C4-2B (cell line): ENCODE measurements around the gene AACS.

Experiments used
- CTCF ChIP-seq: fragments of 450-650 bp; conservative IDR thresholded peaks from 2 replicates; pipeline ENCODE4 v1.5.1; 2017; ENCODE audit warnings: mild to moderate bottlenecking
- ZFX ChIP-seq: fragments of 450-650 bp; IDR thresholded peaks from 2 replicates; pipeline ENCODE4 v1.6.1; 2017

GRCh38 chr12:125049093-125049458, 16.2 kb upstream of the AACS start:
- no peak for TF ChIP-seq CTCF
- TF ChIP-seq ZFX: no peak
